ENCODE measurements around the gene HOXD3. TPM values are rescaled to one million over a fixed set of nuclear protein-coding genes. Genes with fewer than 3 reads are reported as not detected.

The HOXD3 gene
- total RNA-seq, 1 experiment from 2014 or later = not detected

DNA sequence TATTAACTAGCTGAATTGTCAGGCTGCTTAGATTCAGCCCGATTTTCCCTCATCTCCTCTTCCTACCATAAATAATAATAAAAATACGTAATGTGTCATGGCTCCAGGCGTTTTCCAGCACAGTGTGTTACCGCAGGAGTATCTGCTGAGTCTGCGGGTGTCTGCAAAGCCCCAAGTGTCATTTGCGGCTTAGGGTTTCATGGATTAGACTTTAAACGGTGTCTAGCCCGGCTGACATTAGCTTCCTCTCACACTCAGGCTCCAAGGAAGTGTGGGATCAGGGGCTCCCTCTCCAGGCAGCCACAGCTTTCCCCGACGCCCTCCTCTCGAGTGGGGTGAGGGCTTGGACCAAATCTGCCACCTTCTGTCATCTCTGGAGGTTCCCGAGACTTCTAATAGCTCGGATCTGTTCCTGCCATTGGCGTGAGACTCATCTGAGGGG, 17.3 kb downstream of the HOXD3 start:
- H3K27ac Mint-ChIP-seq = no peak overlapping the region
- no peak for TF ChIP-seq STAT6 (CRISPR knock-in tag; conservative IDR thresholded peaks at IDR 0.05; ENCODE audit: low read depth)
- no peak for TF ChIP-seq ESRRA (CRISPR knock-in tag; IDR thresholded peaks at IDR 0.05; ENCODE audit: borderline replicate concordance)
- TF ChIP-seq HMGXB4 (CRISPR knock-in tag; IDR thresholded peaks at IDR 0.05) = no peak
- TF ChIP-seq SMAD3 (CRISPR knock-in tag; IDR thresholded peaks at IDR 0.05; ENCODE audit: borderline replicate concordance) = no peak
- TF ChIP-seq GRHL2 (CRISPR knock-in tag; IDR thresholded peaks at IDR 0.05; ENCODE audit: insufficient replicate concordance, severe bottlenecking) = no peak
- H3K4me1 Mint-ChIP-seq = peaks cover 49% of the 10 kb centered on the region
- H3K9me3 Mint-ChIP-seq = no peaks in the 10 kb centered on the region
- CTCF ChIA-PET = interaction anchor here (0.6 to 5.5 kb wide), 5 partner anchors 34 to 643 kb away, joined by 3 to 31 read pairs (median 4); no protein-coding TSS in a partner anchor
- H3K27me3 Mint-ChIP-seq (ENCODE audit: low read depth) = peaks cover 100% of the 10 kb centered on the region
- no peak for ATAC-seq
- peak overlapping the region; percentile 41 for H3K4me3 Mint-ChIP-seq
- DNase-seq (ENCODE audit: low spot score) = no peak
- peaks cover 4% of the 10 kb centered on the region; the same call in 1 of the 2 replicates for H3K36me3 Mint-ChIP-seq
- POLR2A ChIA-PET = interaction anchor here (0.6 to 1.8 kb wide), 2 partner anchors 12 to 1076 kb away, joined by 3 to 5 read pairs; no protein-coding TSS in a partner anchor

GRCh38 chr2:176174824-176175708, 18.0 kb downstream of the HOXD3 start:
- DNase-seq (ENCODE audit: low spot score) (peak; percentile 75), ATAC-seq (peak; percentile 25)
- peaks cover 49% of the 10 kb centered on the region for H3K4me1 Mint-ChIP-seq
- no peaks in the 10 kb centered on the region for H3K9me3 Mint-ChIP-seq
- peaks cover 4% of the 10 kb centered on the region; the same call in 1 of the 2 replicates for H3K36me3 Mint-ChIP-seq
- TF ChIP-seq ZNF281 (CRISPR knock-in tag; IDR thresholded peaks at IDR 0.05) (peak; percentile 78; the same call in 1 of the 2 replicates), ZBTB43 (CRISPR knock-in tag; IDR thresholded peaks at IDR 0.05) (peak; percentile 84), HMGXB4 (CRISPR knock-in tag; IDR thresholded peaks at IDR 0.05) (no peak), TEAD1 (CRISPR knock-in tag; IDR thresholded peaks at IDR 0.05) (no peak), TEAD4 (CRISPR knock-in tag; IDR thresholded peaks at IDR 0.05) (no peak)
- ChIA-PET POLR2A (interaction anchor here (0.6 to 1.8 kb wide), 3 partner anchors 11 to 1076 kb away, joined by 3 to 5 read pairs (median 3); no protein-coding TSS in a partner anchor), CTCF (interaction anchor here (0.6 to 5.5 kb wide), 11 partner anchors 10 to 642 kb away, joined by 3 to 31 read pairs (median 4); no protein-coding TSS in a partner anchor)
- peak overlapping the region; percentile 58 for H3K4me3 Mint-ChIP-seq
- H3K27ac Mint-ChIP-seq = no peak overlapping the region
- peaks cover 100% of the 10 kb centered on the region for H3K27me3 Mint-ChIP-seq (ENCODE audit: low read depth)

Data from WTC11 (cell line).